ENCODE measurements around the gene AFAP1.

DNA sequence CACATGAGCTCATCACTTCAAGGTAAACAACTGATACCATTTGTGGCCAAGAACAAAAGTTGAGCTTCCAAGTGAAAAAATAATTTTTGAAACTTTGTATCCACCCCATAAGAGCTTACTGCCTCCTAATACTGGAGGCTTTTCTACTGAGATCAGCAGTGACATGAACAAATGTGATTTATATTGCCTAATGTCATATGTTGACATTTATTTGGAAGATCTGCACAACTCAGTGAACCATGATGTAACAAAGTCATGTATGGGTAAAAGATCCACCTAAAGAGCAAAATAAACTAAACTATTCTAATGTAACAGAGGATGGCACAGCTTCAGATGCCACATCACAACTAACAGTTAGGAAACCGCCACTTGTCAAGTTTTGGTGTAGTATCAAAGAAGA lies 65.8 kb downstream of the AFAP1 start:
- TF ChIP-seq, protein P1, sequence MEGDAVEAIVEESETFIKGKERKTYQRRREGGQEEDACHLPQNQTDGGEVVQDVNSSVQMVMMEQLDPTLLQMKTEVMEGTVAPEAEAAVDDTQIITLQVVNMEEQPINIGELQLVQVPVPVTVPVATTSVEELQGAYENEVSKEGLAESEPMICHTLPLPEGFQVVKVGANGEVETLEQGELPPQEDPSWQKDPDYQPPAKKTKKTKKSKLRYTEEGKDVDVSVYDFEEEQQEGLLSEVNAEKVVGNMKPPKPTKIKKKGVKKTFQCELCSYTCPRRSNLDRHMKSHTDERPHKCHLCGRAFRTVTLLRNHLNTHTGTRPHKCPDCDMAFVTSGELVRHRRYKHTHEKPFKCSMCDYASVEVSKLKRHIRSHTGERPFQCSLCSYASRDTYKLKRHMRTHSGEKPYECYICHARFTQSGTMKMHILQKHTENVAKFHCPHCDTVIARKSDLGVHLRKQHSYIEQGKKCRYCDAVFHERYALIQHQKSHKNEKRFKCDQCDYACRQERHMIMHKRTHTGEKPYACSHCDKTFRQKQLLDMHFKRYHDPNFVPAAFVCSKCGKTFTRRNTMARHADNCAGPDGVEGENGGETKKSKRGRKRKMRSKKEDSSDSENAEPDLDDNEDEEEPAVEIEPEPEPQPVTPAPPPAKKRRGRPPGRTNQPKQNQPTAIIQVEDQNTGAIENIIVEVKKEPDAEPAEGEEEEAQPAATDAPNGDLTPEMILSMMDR (IDR thresholded peaks at IDR 0.05), result no peak
- no peak for TF ChIP-seq EP300 (IDR thresholded peaks at IDR 0.05)
